NT2/D1 (cell line): ENCODE measurements around the gene RIMBP2.

Source experiments
- DNase-seq: peaks from one replicate; pipeline ENCODE4 v3.0.0-alpha.2; 2011; ENCODE audit warnings: low read depth, low spot score
- H3K27me3 ChIP-seq: 2 replicates; pipeline ENCODE4 v1.6.0; 2011; ENCODE audit warnings: mild to moderate bottlenecking; ENCODE audit not compliant: insufficient read length, insufficient read depth
- H3K36me3 ChIP-seq: 2 replicates; pipeline ENCODE4 v1.6.1; 2011; ENCODE audit warnings: mild to moderate bottlenecking, low read length, mixed read lengths; ENCODE audit not compliant: insufficient read depth, insufficient read length
- H3K4me1 ChIP-seq: 2 replicates; pipeline ENCODE4 v1.5.1; 2011; ENCODE audit not compliant: insufficient read depth, insufficient read length
- H3K4me3 ChIP-seq: 2 replicates; pipeline ENCODE4 v1.5.1; 2011; ENCODE audit warnings: low read depth; ENCODE audit not compliant: insufficient read length
- H3K9ac ChIP-seq: 2 replicates; pipeline ENCODE4 v1.6.0; 2011; ENCODE audit warnings: low read depth; ENCODE audit not compliant: insufficient read length
- H3K9me3 ChIP-seq: 2 replicates; pipeline ENCODE4 v1.5.1; 2011; ENCODE audit warnings: mild to moderate bottlenecking, low read length; ENCODE audit not compliant: insufficient read depth
- SUZ12 ChIP-seq: IDR thresholded peaks from 2 replicates; pipeline ENCODE4 v1.6.1; 2011; ENCODE audit not compliant: insufficient read length, insufficient read depth; ENCODE audit errors: extremely low read depth
- YY1 ChIP-seq: IDR thresholded peaks from 2 replicates; pipeline ENCODE4 v1.6.1; 2011; ENCODE audit not compliant: insufficient read length, insufficient read depth
- ZNF274 ChIP-seq: IDR thresholded peaks from 2 replicates; pipeline ENCODE4 v1.6.1; 2011; ENCODE audit warnings: mild to moderate bottlenecking, low read depth, low read length

The RIMBP2 gene

GRCh38 chr12:130709151-130709970 is 6.7 kb downstream of the RIMBP2 start:
- Histone ChIP-seq H3K36me3 (no peaks in the 10 kb centered on the region), H3K4me3 (no peak overlapping the region), H3K9ac (no peak overlapping the region), H3K27me3 (peaks cover 25% of the 10 kb centered on the region), H3K4me1 (peaks cover 12% of the 10 kb centered on the region), H3K9me3 (no peaks in the 10 kb centered on the region)
- no peak for TF ChIP-seq SUZ12
- no peak for TF ChIP-seq ZNF274
- no peak for TF ChIP-seq YY1
- no peak for DNase-seq

- Histone ChIP-seq H3K9ac (no peak overlapping the region), H3K9me3 (no peaks in the 10 kb centered on the region), H3K36me3 (no peaks in the 10 kb centered on the region), H3K27me3 (peaks cover 18% of the 10 kb centered on the region), H3K4me3 (no peak overlapping the region), H3K4me1 (peaks cover 5% of the 10 kb centered on the region)
- TF ChIP-seq YY1: no peak
- no peak for TF ChIP-seq SUZ12
- DNase-seq: no peak
These were observed 7.5 kb downstream of the RIMBP2 start for GRCh38 chr12:130708648-130709047.

- H3K4me3 ChIP-seq: no peak overlapping the region
- peaks cover 5% of the 10 kb centered on the region for H3K4me1 ChIP-seq
- no peaks in the 10 kb centered on the region for H3K9me3 ChIP-seq
- no peaks in the 10 kb centered on the region for H3K36me3 ChIP-seq
- H3K9ac ChIP-seq: no peak overlapping the region
- DNase-seq: no peak
- H3K27me3 ChIP-seq: peaks cover 7% of the 10 kb centered on the region
- TF ChIP-seq ZNF274: no peak
- TF ChIP-seq YY1: no peak
- no peak for TF ChIP-seq SUZ12
These were observed 8.6 kb downstream of the RIMBP2 start for GRCh38 chr12:130707571-130707891.

- TF ChIP-seq SUZ12 (no peak), ZNF274 (no peak), YY1 (no peak)
- DNase-seq: no peak
- Histone ChIP-seq H3K27me3 (peaks cover 4% of the 10 kb centered on the region), H3K4me3 (no peak overlapping the region), H3K36me3 (no peaks in the 10 kb centered on the region), H3K4me1 (peaks cover 5% of the 10 kb centered on the region), H3K9ac (no peak overlapping the region), H3K9me3 (no peaks in the 10 kb centered on the region)
These were observed 9.1 kb downstream of the RIMBP2 start for GRCh38 chr12:130706885-130707570.

- Histone ChIP-seq H3K4me3 (no peak overlapping the region), H3K9ac (no peak overlapping the region), H3K36me3 (no peaks in the 10 kb centered on the region), H3K9me3 (no peaks in the 10 kb centered on the region), H3K4me1 (peaks cover 5% of the 10 kb centered on the region), H3K27me3 (no peaks in the 10 kb centered on the region)
- TF ChIP-seq ZNF274 (no peak), YY1 (no peak), SUZ12 (no peak)
- no peak for DNase-seq
These were observed 9.8 kb downstream of the RIMBP2 start for GRCh38 chr12:130706311-130706710.

GRCh38 chr12:130705178-130705822 is 10.8 kb downstream of the RIMBP2 start:
- Histone ChIP-seq H3K4me1 (peaks cover 5% of the 10 kb centered on the region), H3K36me3 (no peaks in the 10 kb centered on the region), H3K27me3 (no peaks in the 10 kb centered on the region), H3K4me3 (no peak overlapping the region), H3K9me3 (no peaks in the 10 kb centered on the region), H3K9ac (no peak overlapping the region)
- TF ChIP-seq SUZ12: no peak
- no peak for TF ChIP-seq ZNF274
- no peak for TF ChIP-seq YY1
- DNase-seq: no peak

GRCh38 chr12:130704606-130705005 is 11.5 kb downstream of the RIMBP2 start:
- no peak for DNase-seq
- Histone ChIP-seq H3K4me3 (no peak overlapping the region), H3K36me3 (no peaks in the 10 kb centered on the region), H3K27me3 (no peaks in the 10 kb centered on the region), H3K9ac (no peak overlapping the region), H3K9me3 (no peaks in the 10 kb centered on the region), H3K4me1 (peaks cover 5% of the 10 kb centered on the region)
- TF ChIP-seq SUZ12: no peak
- TF ChIP-seq ZNF274: no peak
- no peak for TF ChIP-seq YY1
